Peyer's patch (tissue), 4 donors: Measurements from ENCODE around the gene TMEM14A.

Source experiments
- POLR2A ChIP-seq, 2 donors: fragments of 450-650 bp; IDR thresholded peaks; one replicate each; pipeline ENCODE4 v1.5.1; 2017; ENCODE audit warnings: antibody characterized with exemption in 2 of 2, mild to moderate bottlenecking in 2 of 2, moderate library complexity in 2 of 2
- TF ChIP-seq, protein P1 (sequence below), 6 experiments: fragments of 450-650 bp in 4 of 6; fragments of 200-600 bp in 2 of 6; sonication (generic) in 1 of 6; IDR thresholded peaks; one replicate each; pipeline ENCODE4 v1.5.1; 2017 to 2019; ENCODE audit warnings: antibody characterized with exemption in 6 of 6, mild to moderate bottlenecking in 3 of 6, moderate library complexity in 1 of 6

- TF ChIP-seq, protein P1, sequence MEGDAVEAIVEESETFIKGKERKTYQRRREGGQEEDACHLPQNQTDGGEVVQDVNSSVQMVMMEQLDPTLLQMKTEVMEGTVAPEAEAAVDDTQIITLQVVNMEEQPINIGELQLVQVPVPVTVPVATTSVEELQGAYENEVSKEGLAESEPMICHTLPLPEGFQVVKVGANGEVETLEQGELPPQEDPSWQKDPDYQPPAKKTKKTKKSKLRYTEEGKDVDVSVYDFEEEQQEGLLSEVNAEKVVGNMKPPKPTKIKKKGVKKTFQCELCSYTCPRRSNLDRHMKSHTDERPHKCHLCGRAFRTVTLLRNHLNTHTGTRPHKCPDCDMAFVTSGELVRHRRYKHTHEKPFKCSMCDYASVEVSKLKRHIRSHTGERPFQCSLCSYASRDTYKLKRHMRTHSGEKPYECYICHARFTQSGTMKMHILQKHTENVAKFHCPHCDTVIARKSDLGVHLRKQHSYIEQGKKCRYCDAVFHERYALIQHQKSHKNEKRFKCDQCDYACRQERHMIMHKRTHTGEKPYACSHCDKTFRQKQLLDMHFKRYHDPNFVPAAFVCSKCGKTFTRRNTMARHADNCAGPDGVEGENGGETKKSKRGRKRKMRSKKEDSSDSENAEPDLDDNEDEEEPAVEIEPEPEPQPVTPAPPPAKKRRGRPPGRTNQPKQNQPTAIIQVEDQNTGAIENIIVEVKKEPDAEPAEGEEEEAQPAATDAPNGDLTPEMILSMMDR (IDR thresholded peaks at IDR 0.05), result no peak
- no peak for TF ChIP-seq POLR2A (IDR thresholded peaks at IDR 0.05)
These were observed 55.3 kb downstream of the TMEM14A start for GRCh38 chr6:52726193-52726542.
